ENCODE measurements around the gene ATP10B. TPM values are rescaled to one million over a fixed set of nuclear protein-coding genes. Genes with fewer than 3 reads are reported as not detected.

Gene ATP10B
- polyA plus RNA-seq, 1 donor from 2014 or later, result 1.9 TPM

DNA sequence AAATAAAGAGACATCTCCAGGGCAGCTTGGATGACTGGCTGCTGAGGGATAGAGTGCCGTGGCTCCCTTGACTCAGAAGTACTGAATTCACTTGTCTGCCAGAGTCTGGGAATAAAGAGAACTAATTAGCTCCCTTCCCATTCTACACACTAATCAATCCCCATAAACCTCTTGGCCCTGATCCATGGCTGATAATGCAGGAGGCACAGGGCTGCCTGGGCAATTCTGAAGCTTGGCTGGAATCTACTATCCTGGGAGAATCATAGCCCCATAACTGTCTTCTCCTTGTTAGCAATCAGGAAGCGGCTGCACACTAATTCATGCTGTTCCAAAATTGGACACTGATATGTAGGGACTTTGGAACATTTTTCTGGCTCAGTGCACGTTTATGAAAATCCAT, 232.6 kb downstream of the ATP10B start:
- H4K20me1 ChIP-seq (ENCODE audit: insufficient read depth), result no peaks in the 10 kb centered on the region
- H3K9ac ChIP-seq (ENCODE audit: low read length), result no peak overlapping the region
- H3F3A ChIP-seq (ENCODE audit: insufficient read depth, low read length, poor library complexity, severe bottlenecking), result no peaks in the 10 kb centered on the region

DNA sequence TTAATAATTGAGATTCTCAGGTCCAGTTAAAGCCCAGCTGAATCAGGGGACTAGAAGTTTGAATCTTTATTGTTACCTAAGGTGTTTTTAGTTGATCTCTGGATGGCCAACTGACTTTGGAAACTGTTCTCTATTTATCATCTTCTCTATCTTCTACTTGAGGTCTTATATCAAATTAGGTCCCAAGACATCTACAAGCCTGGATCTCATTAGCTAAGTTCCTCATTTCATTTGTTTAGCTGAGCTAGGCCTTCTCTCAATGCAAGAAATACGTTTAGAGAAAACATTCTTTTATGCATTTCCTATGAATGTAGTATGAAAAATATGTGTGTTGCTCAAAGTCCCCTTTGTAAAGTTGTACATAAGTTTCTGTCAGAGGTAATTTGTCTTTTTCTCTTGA, 233.7 kb downstream of the ATP10B start:
- no peaks in the 10 kb centered on the region for H3K36me3 ChIP-seq (ENCODE audit: insufficient read depth, low read length)
- H3F3A ChIP-seq (ENCODE audit: insufficient read depth, low read length, poor library complexity, severe bottlenecking), result no peaks in the 10 kb centered on the region
- H3K27ac ChIP-seq (ENCODE audit: low read length), result no peak overlapping the region
- no peaks in the 10 kb centered on the region for H3K9me2 ChIP-seq (ENCODE audit: insufficient read depth, low read length)
- H4K20me1 ChIP-seq (ENCODE audit: insufficient read depth), result no peaks in the 10 kb centered on the region
- no peak overlapping the region for H3K4me2 ChIP-seq (ENCODE audit: low read length)
- H3K79me2 ChIP-seq (replicated peaks; ENCODE audit: insufficient read depth, low read length), result no peaks in the 10 kb centered on the region
- H3K4me3 ChIP-seq (ENCODE audit: low read length), result no peak overlapping the region
- H3K9ac ChIP-seq (ENCODE audit: low read length), result no peak overlapping the region
- no peaks in the 10 kb centered on the region for H3K9me3 ChIP-seq (ENCODE audit: low read length)
- no peak overlapping the region for H2AFZ ChIP-seq (ENCODE audit: low read depth, low read length)
- TF ChIP-seq SMC3 (conservative IDR thresholded peaks at IDR 0.05; ENCODE audit: poor library complexity) (no peak), TAF1 (IDR thresholded peaks at IDR 0.05; ENCODE audit: low read depth) (no peak), RAD21 (conservative IDR thresholded peaks at IDR 0.05) (no peak), EZH2 (IDR thresholded peaks at IDR 0.05; ENCODE audit: borderline replicate concordance, insufficient read depth, low read length, poor library complexity, severe bottlenecking) (no peak), POLR2AphosphoS5 (IDR thresholded peaks at IDR 0.05) (no peak), EP300 (conservative IDR thresholded peaks at IDR 0.05; ENCODE audit: poor library complexity, severe bottlenecking) (no peak), MXI1 (conservative IDR thresholded peaks at IDR 0.05; ENCODE audit: poor library complexity, severe bottlenecking) (no peak)
- TF ChIP-seq, protein P1, sequence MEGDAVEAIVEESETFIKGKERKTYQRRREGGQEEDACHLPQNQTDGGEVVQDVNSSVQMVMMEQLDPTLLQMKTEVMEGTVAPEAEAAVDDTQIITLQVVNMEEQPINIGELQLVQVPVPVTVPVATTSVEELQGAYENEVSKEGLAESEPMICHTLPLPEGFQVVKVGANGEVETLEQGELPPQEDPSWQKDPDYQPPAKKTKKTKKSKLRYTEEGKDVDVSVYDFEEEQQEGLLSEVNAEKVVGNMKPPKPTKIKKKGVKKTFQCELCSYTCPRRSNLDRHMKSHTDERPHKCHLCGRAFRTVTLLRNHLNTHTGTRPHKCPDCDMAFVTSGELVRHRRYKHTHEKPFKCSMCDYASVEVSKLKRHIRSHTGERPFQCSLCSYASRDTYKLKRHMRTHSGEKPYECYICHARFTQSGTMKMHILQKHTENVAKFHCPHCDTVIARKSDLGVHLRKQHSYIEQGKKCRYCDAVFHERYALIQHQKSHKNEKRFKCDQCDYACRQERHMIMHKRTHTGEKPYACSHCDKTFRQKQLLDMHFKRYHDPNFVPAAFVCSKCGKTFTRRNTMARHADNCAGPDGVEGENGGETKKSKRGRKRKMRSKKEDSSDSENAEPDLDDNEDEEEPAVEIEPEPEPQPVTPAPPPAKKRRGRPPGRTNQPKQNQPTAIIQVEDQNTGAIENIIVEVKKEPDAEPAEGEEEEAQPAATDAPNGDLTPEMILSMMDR (IDR thresholded peaks at IDR 0.05; ENCODE audit: poor library complexity, severe bottlenecking), result no peak
- TF ChIP-seq, protein P2, sequence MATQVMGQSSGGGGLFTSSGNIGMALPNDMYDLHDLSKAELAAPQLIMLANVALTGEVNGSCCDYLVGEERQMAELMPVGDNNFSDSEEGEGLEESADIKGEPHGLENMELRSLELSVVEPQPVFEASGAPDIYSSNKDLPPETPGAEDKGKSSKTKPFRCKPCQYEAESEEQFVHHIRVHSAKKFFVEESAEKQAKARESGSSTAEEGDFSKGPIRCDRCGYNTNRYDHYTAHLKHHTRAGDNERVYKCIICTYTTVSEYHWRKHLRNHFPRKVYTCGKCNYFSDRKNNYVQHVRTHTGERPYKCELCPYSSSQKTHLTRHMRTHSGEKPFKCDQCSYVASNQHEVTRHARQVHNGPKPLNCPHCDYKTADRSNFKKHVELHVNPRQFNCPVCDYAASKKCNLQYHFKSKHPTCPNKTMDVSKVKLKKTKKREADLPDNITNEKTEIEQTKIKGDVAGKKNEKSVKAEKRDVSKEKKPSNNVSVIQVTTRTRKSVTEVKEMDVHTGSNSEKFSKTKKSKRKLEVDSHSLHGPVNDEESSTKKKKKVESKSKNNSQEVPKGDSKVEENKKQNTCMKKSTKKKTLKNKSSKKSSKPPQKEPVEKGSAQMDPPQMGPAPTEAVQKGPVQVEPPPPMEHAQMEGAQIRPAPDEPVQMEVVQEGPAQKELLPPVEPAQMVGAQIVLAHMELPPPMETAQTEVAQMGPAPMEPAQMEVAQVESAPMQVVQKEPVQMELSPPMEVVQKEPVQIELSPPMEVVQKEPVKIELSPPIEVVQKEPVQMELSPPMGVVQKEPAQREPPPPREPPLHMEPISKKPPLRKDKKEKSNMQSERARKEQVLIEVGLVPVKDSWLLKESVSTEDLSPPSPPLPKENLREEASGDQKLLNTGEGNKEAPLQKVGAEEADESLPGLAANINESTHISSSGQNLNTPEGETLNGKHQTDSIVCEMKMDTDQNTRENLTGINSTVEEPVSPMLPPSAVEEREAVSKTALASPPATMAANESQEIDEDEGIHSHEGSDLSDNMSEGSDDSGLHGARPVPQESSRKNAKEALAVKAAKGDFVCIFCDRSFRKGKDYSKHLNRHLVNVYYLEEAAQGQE (IDR thresholded peaks at IDR 0.05; ENCODE audit: borderline replicate concordance), result no peak
- H3K27me3 ChIP-seq (ENCODE audit: insufficient read depth, low read depth, low read length), result no peaks in the 10 kb centered on the region

More for the DNA sequence above, 232.6 kb downstream of the ATP10B start:
- Histone ChIP-seq H3K9me3 (ENCODE audit: low read length) (no peaks in the 10 kb centered on the region), H3K4me3 (ENCODE audit: low read length) (no peak overlapping the region), H3K27me3 (ENCODE audit: insufficient read depth, low read depth, low read length) (no peaks in the 10 kb centered on the region), H3K9me2 (ENCODE audit: insufficient read depth, low read length) (no peaks in the 10 kb centered on the region), H2AFZ (ENCODE audit: low read depth, low read length) (no peak overlapping the region), H3K4me2 (ENCODE audit: low read length) (no peak overlapping the region), H3K79me2 (replicated peaks; ENCODE audit: insufficient read depth, low read length) (no peaks in the 10 kb centered on the region), H3K27ac (ENCODE audit: low read length) (no peak overlapping the region), H3K36me3 (ENCODE audit: insufficient read depth, low read length) (no peaks in the 10 kb centered on the region)
- TF ChIP-seq POLR2AphosphoS5 (IDR thresholded peaks at IDR 0.05) (no peak), EZH2 (IDR thresholded peaks at IDR 0.05; ENCODE audit: borderline replicate concordance, insufficient read depth, low read length, poor library complexity, severe bottlenecking) (no peak), TAF1 (IDR thresholded peaks at IDR 0.05; ENCODE audit: low read depth) (no peak), SMC3 (conservative IDR thresholded peaks at IDR 0.05; ENCODE audit: poor library complexity) (no peak), RAD21 (conservative IDR thresholded peaks at IDR 0.05) (no peak), EP300 (conservative IDR thresholded peaks at IDR 0.05; ENCODE audit: poor library complexity, severe bottlenecking) (no peak), MXI1 (conservative IDR thresholded peaks at IDR 0.05; ENCODE audit: poor library complexity, severe bottlenecking) (no peak)
- TF ChIP-seq, protein P2 (IDR thresholded peaks at IDR 0.05; ENCODE audit: borderline replicate concordance), result no peak
- TF ChIP-seq, protein P1 (IDR thresholded peaks at IDR 0.05; ENCODE audit: poor library complexity, severe bottlenecking), result no peak

Measured in neural cell (in vitro differentiated cells).